Measurements from ENCODE around the gene SLITRK4.

GRCh38 chrX:143580266-143580665 lies 55.6 kb downstream of the SLITRK4 start:
- TF ChIP-seq EZH2 (IDR thresholded peaks at IDR 0.05; ENCODE audit: low read length) (no peak), CTCF (optimal IDR thresholded peaks at IDR 0.05 in 1 of 3, IDR thresholded peaks at IDR 0.05 in 1 of 3, conservative IDR thresholded peaks at IDR 0.05 in 1 of 3; ENCODE audit: extremely low read depth in 1 of 3, insufficient read depth in 2 of 3, low read length in 3 of 3) (no peak)

Data from keratinocyte (primary cell).